K562 (cell line): ENCODE data around the gene SYNJ2. TPM values are rescaled to one million over a fixed set of nuclear protein-coding genes. Genes with fewer than 3 reads are reported as not detected.

ENCODE experiments used
- AFF1 ChIP-seq, 2 experiments: fragments of 450-650 bp; IDR thresholded peaks; 2 replicates each; pipeline ENCODE4 v1.6.1; 2018; ENCODE audit warnings: mild to moderate bottlenecking in 2 of 2, low read depth in 1 of 2; ENCODE audit not compliant: partially characterized antibody in 2 of 2
- ATF1 ChIP-seq, 2 experiments: fragments of 450-650 bp in 1 of 2; IDR thresholded peaks; 2 replicates each; pipeline ENCODE4 v1.6.1; 2016; ENCODE audit warnings: missing compliant biosample characterization in 1 of 2, missing genetic modification characterization in 1 of 2
- C11orf30 ChIP-seq: fragments of 450-650 bp; IDR thresholded peaks from 2 replicates; pipeline ENCODE4 v1.6.1; 2016; ENCODE audit warnings: low read depth, mild to moderate bottlenecking
- GATA2 ChIP-seq: sonication (generic); formaldehyde crosslinking; IDR thresholded peaks from 2 replicates; pipeline ENCODE4 v1.4.0; 2020; ENCODE audit warnings: mild to moderate bottlenecking, missing genetic modification reagents
- PATZ1 ChIP-seq: fragments of 250-450 bp; sonication (Bioruptor Pico); IDR thresholded peaks from 2 replicates; pipeline ENCODE4 v1.5.0; 2020; ENCODE audit warnings: mild to moderate bottlenecking, borderline replicate concordance
- RERE ChIP-seq: sonication (generic); formaldehyde crosslinking; IDR thresholded peaks from 2 replicates; pipeline ENCODE4 v1.8.0; 2023; ENCODE audit warnings: missing genetic modification reagents, mild to moderate bottlenecking, borderline replicate concordance
- ZBTB43 ChIP-seq: sonication (generic); formaldehyde crosslinking; IDR thresholded peaks from 2 replicates; pipeline ENCODE4 v1.8.0; 2023; ENCODE audit warnings: mild to moderate bottlenecking, missing genetic modification reagents
- ZBTB49 ChIP-seq: sonication (generic); formaldehyde crosslinking; IDR thresholded peaks from 2 replicates; pipeline ENCODE4 v1.8.0; 2022; ENCODE audit warnings: missing genetic modification reagents, mild to moderate bottlenecking, borderline replicate concordance
- polyA plus RNA-seq, 8 experiments: library from polyadenylated mRNA; depleted of rRNA in 4 of 8; stranded (reverse) in 5 of 8; unstranded in 3 of 8; fragments of >200 nt; fragmentation: Nextera tagmentation in 2 of 8; fragmentation: Illumina TruSeq in 1 of 8; extraction: Ambion mirVana in 2 of 8; extraction: Trizol in 1 of 8; gene quantifications; 2 replicates each; pipeline versions ENCODE4 v1.2.1 to v1.2.3, GENCODE V29; 2011 to 2014; ENCODE audit warnings: inconsistent platforms in 1 of 8, missing spikeins in 1 of 8
- total RNA-seq, 7 experiments: library from RNA; depleted of rRNA in 6 of 7; stranded (reverse); fragments of >200 nt in 6 of 7; fragmentation: Illumina TruSeq in 2 of 7; extraction: Trizol in 2 of 7; gene quantifications; 2 replicates each; pipeline versions ENCODE4 v1.2.1 to v1.2.3, GENCODE V29; 2011 to 2021; ENCODE audit warnings: low replicate concordance in 1 of 7

The SYNJ2 gene
- total and polyA plus RNA-seq, 9 of the 15 experiments (the other 6 are each of a cell fraction or from before 2014, with no cell fraction given) = 3.0 to 27.7 (median 17.8) TPM

- TF ChIP-seq AFF1 (IDR thresholded peaks at IDR 0.05; ENCODE audit: low read depth in 1 of 2, partially characterized antibody in 2 of 2) (peak in 1 of 2 experiments; percentile 17), PATZ1 (CRISPR knock-in tag) (no peak), ZBTB49 (CRISPR knock-in tag) (no peak), ZBTB43 (CRISPR knock-in tag) (no peak), ATF1 (CRISPR knock-in tag; IDR thresholded peaks at IDR 0.05) (no peak), ATF1 (tag; IDR thresholded peaks at IDR 0.05) (no peak), GATA2 (CRISPR knock-in tag) (no peak), RERE (no peak), C11orf30 (no peak)
Measured at GRCh38 chr6:158031381-158032353, 50.0 kb downstream of the SYNJ2 start (continued).
